ENCODE measurements around the gene LAMB4. TPM values are rescaled to one million over a fixed set of nuclear protein-coding genes. Genes with fewer than 3 reads are reported as not detected.
A peak's percentile ranks its signal among the peaks of the same experiment; 100 is the strongest.

Gene LAMB4
- total RNA-seq, 1 donor from 2014 or later: 0.47 TPM

GRCh38 chr7:108000875-108001763 is 129.0 kb downstream of the LAMB4 start:
- no peak for DNase-seq (ENCODE audit: extremely low read depth, low read depth, low spot score)

GRCh38 chr7:107999779-108000560 is 130.2 kb downstream of the LAMB4 start:
- DNase-seq (ENCODE audit: extremely low read depth, low read depth, low spot score): no peak

GRCh38 chr7:107998660-107999480 is 131.3 kb downstream of the LAMB4 start:
- DNase-seq (ENCODE audit: extremely low read depth, low read depth, low spot score): no peak

GRCh38 chr7:107998150-107998549 is 132.0 kb downstream of the LAMB4 start:
- no peak for DNase-seq (ENCODE audit: extremely low read depth, low read depth, low spot score)

- DNase-seq (ENCODE audit: extremely low read depth, low read depth, low spot score): no peak
Observed at GRCh38 chr7:107996072-107996882, 133.9 kb downstream of the LAMB4 start.

- DNase-seq (ENCODE audit: extremely low read depth, low read depth, low spot score): peak; percentile 89
Observed at GRCh38 chr7:107995184-107996071, 134.7 kb downstream of the LAMB4 start.

- DNase-seq (ENCODE audit: extremely low read depth, low read depth, low spot score): no peak
Observed at GRCh38 chr7:107994421-107995030, 135.6 kb downstream of the LAMB4 start.

- no peak for DNase-seq (ENCODE audit: extremely low read depth, low read depth, low spot score)
Observed at GRCh38 chr7:107993891-107994291, 136.3 kb downstream of the LAMB4 start.

- DNase-seq (ENCODE audit: extremely low read depth, low read depth, low spot score): no peak
Observed at GRCh38 chr7:107989618-107990373, 140.4 kb downstream of the LAMB4 start.

- DNase-seq (ENCODE audit: extremely low read depth, low read depth, low spot score): no peak
Observed at GRCh38 chr7:107982918-107983389, 147.2 kb downstream of the LAMB4 start.

GRCh38 chr7:107982042-107982840 is 147.9 kb downstream of the LAMB4 start:
- DNase-seq (ENCODE audit: extremely low read depth, low read depth, low spot score): no peak

GRCh38 chr7:107981466-107981865 is 148.7 kb downstream of the LAMB4 start:
- no peak for DNase-seq (ENCODE audit: extremely low read depth, low read depth, low spot score)

- DNase-seq (ENCODE audit: extremely low read depth, low read depth, low spot score): no peak
Observed at GRCh38 chr7:107980671-107981190, 149.4 kb downstream of the LAMB4 start.

- no peak for DNase-seq (ENCODE audit: extremely low read depth, low read depth, low spot score)
Observed at GRCh38 chr7:107980171-107980570, 150.0 kb downstream of the LAMB4 start.

- no peak for DNase-seq (ENCODE audit: extremely low read depth, low read depth, low spot score)
Observed at GRCh38 chr7:107978815-107979408, 151.2 kb downstream of the LAMB4 start.

GRCh38 chr7:107977048-107977447 is 153.1 kb downstream of the LAMB4 start:
- no peak for DNase-seq (ENCODE audit: extremely low read depth, low read depth, low spot score)

Data from glomerular endothelial cell (primary cell).